ENCODE measurements around the gene VPS52. TPM values are rescaled to one million over a fixed set of nuclear protein-coding genes. Genes with fewer than 3 reads are reported as not detected.

The VPS52 gene
- total and polyA plus RNA-seq, 9 of the 15 experiments (the other 6 are each of a cell fraction or from before 2014, with no cell fraction given), result 24.4 to 103 (median 40.2) TPM

GRCh38 chr6:33208091-33208967 lies 63.3 kb downstream of the VPS52 start, which contains the start of gene RING1 (continued):
- TF ChIP-seq NUFIP1 (IDR thresholded peaks at IDR 0.05; ENCODE audit: partially characterized antibody), result no peak
- no peak for TF ChIP-seq ZNF512 (tag; IDR thresholded peaks at IDR 0.05)
- 0 out of 2 replicates have a peak, but pooled peaks have one; percentile 33 for TF ChIP-seq ATF4 (CRISPR knock-in tag; IDR thresholded peaks at IDR 0.05)
- no peak for TF ChIP-seq U2AF2 (optimal IDR thresholded peaks at IDR 0.05; ENCODE audit: low read depth, low read length)
- no peak; the same call in 1 of the 2 replicates for TF ChIP-seq FOXP4 (CRISPR knock-in tag; IDR thresholded peaks at IDR 0.05; ENCODE audit: borderline replicate concordance)
- TF ChIP-seq TCF7 (IDR thresholded peaks at IDR 0.05; ENCODE audit: borderline replicate concordance), result no peak
- no peak for TF ChIP-seq SREBF2 (CRISPR knock-in tag; IDR thresholded peaks at IDR 0.05)
- TF ChIP-seq MAFF (IDR thresholded peaks at IDR 0.05; ENCODE audit: low read length), result no peak
- peak; percentile 53; the same call in 1 of the 2 replicates for TF ChIP-seq RFX7 (CRISPR knock-in tag; IDR thresholded peaks at IDR 0.05)
- TF ChIP-seq HDAC3 (IDR thresholded peaks at IDR 0.05; ENCODE audit: borderline replicate concordance, partially characterized antibody), result no peak
